IPS-11a (cell line): ENCODE measurements around the gene SUGCT.

Experiments used
- H3K4me3 ChIP-seq: one replicate; pipeline ENCODE4 v1.5.1; 2013; ENCODE audit warnings: low read depth, low read length, control low read depth

Gene SUGCT

GRCh38 chr7:40316176-40316575 lies 181.4 kb downstream of the SUGCT start:
- no peak overlapping the region for H3K4me3 ChIP-seq

GRCh38 chr7:40324914-40325313 lies 190.1 kb downstream of the SUGCT start:
- H3K4me3 ChIP-seq: no peak overlapping the region

- no peak overlapping the region for H3K4me3 ChIP-seq
Measured at GRCh38 chr7:40327113-40327512, 192.3 kb downstream of the SUGCT start.

GRCh38 chr7:40327873-40328272 lies 193.1 kb downstream of the SUGCT start:
- no peak overlapping the region for H3K4me3 ChIP-seq

- no peak overlapping the region for H3K4me3 ChIP-seq
Measured at GRCh38 chr7:40329601-40330153, 194.9 kb downstream of the SUGCT start.

- H3K4me3 ChIP-seq: no peak overlapping the region
Measured at GRCh38 chr7:40330408-40330807, 195.6 kb downstream of the SUGCT start.

- no peak overlapping the region for H3K4me3 ChIP-seq
Measured at GRCh38 chr7:40331915-40332314, 197.1 kb downstream of the SUGCT start.

GRCh38 chr7:40332516-40332915 lies 197.7 kb downstream of the SUGCT start:
- H3K4me3 ChIP-seq: no peak overlapping the region

GRCh38 chr7:40341836-40342235 lies 207.0 kb downstream of the SUGCT start:
- H3K4me3 ChIP-seq: no peak overlapping the region

- H3K4me3 ChIP-seq: no peak overlapping the region
Measured at GRCh38 chr7:40346554-40346953, 211.7 kb downstream of the SUGCT start.

GRCh38 chr7:40348126-40348728 lies 213.4 kb downstream of the SUGCT start:
- H3K4me3 ChIP-seq: no peak overlapping the region

- no peak overlapping the region for H3K4me3 ChIP-seq
Measured at GRCh38 chr7:40350100-40350499, 215.3 kb downstream of the SUGCT start.

- H3K4me3 ChIP-seq: no peak overlapping the region
Measured at GRCh38 chr7:40354711-40355110, 219.9 kb downstream of the SUGCT start.

- no peak overlapping the region for H3K4me3 ChIP-seq
Measured at GRCh38 chr7:40356312-40356711, 221.5 kb downstream of the SUGCT start.

- H3K4me3 ChIP-seq: no peak overlapping the region
Measured at GRCh38 chr7:40356871-40357709, 222.3 kb downstream of the SUGCT start.

GRCh38 chr7:40369641-40370277 lies 235.0 kb downstream of the SUGCT start:
- no peak overlapping the region for H3K4me3 ChIP-seq

GRCh38 chr7:40371806-40372440 lies 237.1 kb downstream of the SUGCT start:
- H3K4me3 ChIP-seq: no peak overlapping the region

- H3K4me3 ChIP-seq: no peak overlapping the region
Measured at GRCh38 chr7:40374575-40374974, 239.8 kb downstream of the SUGCT start.

GRCh38 chr7:40380111-40380510 lies 245.3 kb downstream of the SUGCT start:
- no peak overlapping the region for H3K4me3 ChIP-seq

- no peak overlapping the region for H3K4me3 ChIP-seq
Measured at GRCh38 chr7:40382145-40382544, 247.3 kb downstream of the SUGCT start.

GRCh38 chr7:40393660-40394059 lies 258.9 kb downstream of the SUGCT start:
- no peak overlapping the region for H3K4me3 ChIP-seq
